SK-N-SH (cell line): Measurements from ENCODE around the gene C17orf50. TPM values are rescaled to one million over a fixed set of nuclear protein-coding genes. Genes with fewer than 3 reads are reported as not detected.

Experiments used
- CTCF ChIA-PET: fragments of 300-600, 350-600 bp; formaldehyde crosslinking; extraction: SDS; loops from one replicate; lab custom pipeline; 2021; lab: Yijun Ruan, JAX
- POLR2A ChIA-PET: fragments of 350-600 bp; sonication (Branson Sonifier 250); formaldehyde crosslinking; extraction: SDS; loops from one replicate; lab custom pipeline; 2020; ENCODE audit warnings: antibody characterized with exemption, inconsistent platforms; lab: Yijun Ruan, JAX
- DNase-seq: peaks from one replicate; pipeline ENCODE4 v3.0.0; 2012
- H2AFZ ChIP-seq: fragments of 200-600 bp; sonication (generic); 2 replicates; pipeline ENCODE4 v1.8.1; 2016; ENCODE audit warnings: antibody characterized with exemption, mild to moderate bottlenecking, low read depth
- H3F3A ChIP-seq: fragments of 200-600 bp; sonication (generic); replicated peaks from 2 replicates; pipeline ENCODE3; 2016; ENCODE audit warnings: antibody characterized with exemption, mild to moderate bottlenecking; ENCODE audit not compliant: insufficient read depth
- H3K27ac ChIP-seq, 2 experiments: fragments of 200-500 bp in 1 of 2; fragments of 200-600 bp in 1 of 2; sonication (Bioruptor generic) in 1 of 2; sonication (generic), shearing (Covaris generic) in 1 of 2; 2 replicates each; pipeline versions ENCODE4 v1.5.1 to v1.6.1; 2014 to 2016; ENCODE audit warnings: low read depth in 2 of 2, inconsistent platforms in 1 of 2, low read length in 1 of 2, mild to moderate bottlenecking in 1 of 2, mixed read lengths in 1 of 2
- H3K27me3 ChIP-seq: fragments of 200-600 bp; sonication (generic), shearing (Covaris generic); 2 replicates; pipeline ENCODE4 v1.6.1; 2016; ENCODE audit warnings: mixed run types; ENCODE audit not compliant: insufficient read depth
- H3K36me3 ChIP-seq, 2 experiments: fragments of 200-500 bp in 1 of 2; fragments of 200-600 bp in 1 of 2; sonication (Bioruptor generic) in 1 of 2; sonication (generic) in 1 of 2; replicated peaks in 1 of 2; 2 replicates each; pipeline versions ENCODE3 to v1.5.1; 2014 to 2016; ENCODE audit warnings: low read length in 1 of 2, mild to moderate bottlenecking in 1 of 2; ENCODE audit not compliant: insufficient read depth in 2 of 2, control insufficient read depth in 1 of 2
- H3K4me1 ChIP-seq, 2 experiments: fragments of 200-500 bp in 1 of 2; fragments of 200-600 bp in 1 of 2; sonication (Bioruptor generic) in 1 of 2; sonication (generic), shearing (Covaris generic) in 1 of 2; 2 replicates each; pipeline versions ENCODE4 v1.5.1 to v1.6.1; 2014 to 2016; ENCODE audit warnings: low read depth in 1 of 2, low read length in 1 of 2, mixed run types in 1 of 2; ENCODE audit not compliant: insufficient read depth in 2 of 2, control insufficient read depth in 1 of 2
- H3K4me2 ChIP-seq: fragments of 200-600 bp; sonication (generic), shearing (Covaris generic); 2 replicates; pipeline ENCODE4 v1.6.1; 2017; ENCODE audit warnings: mixed run types
- H3K4me3 ChIP-seq, 2 experiments: fragments of 200-500 bp in 1 of 2; fragments of 200-600 bp in 1 of 2; sonication (Bioruptor generic) in 1 of 2; sonication (generic), shearing (Covaris generic) in 1 of 2; 2 replicates each; pipeline versions ENCODE4 v1.5.1 to v1.8.1; 2014 to 2016; ENCODE audit warnings: low read depth in 2 of 2, inconsistent platforms in 1 of 2, low read length in 1 of 2, mild to moderate bottlenecking in 1 of 2, mixed read lengths in 1 of 2, moderate library complexity in 1 of 2
- H3K79me2 ChIP-seq: fragments of 200-600 bp; sonication (generic); 2 replicates; pipeline ENCODE4 v1.8.1; 2017; ENCODE audit warnings: mild to moderate bottlenecking; ENCODE audit not compliant: insufficient read depth
- H3K9ac ChIP-seq: fragments of 200-600 bp; sonication (generic); 2 replicates; pipeline ENCODE4 v1.6.1; 2017; ENCODE audit warnings: mixed run types
- H3K9me2 ChIP-seq: fragments of 200-600 bp; sonication (generic); 2 replicates; pipeline ENCODE4 v1.6.1; 2017; ENCODE audit warnings: mixed run types
- H3K9me3 ChIP-seq: fragments of 200-600 bp; sonication (generic); 2 replicates; pipeline ENCODE4 v1.6.1; 2017; ENCODE audit warnings: mixed run types, mild to moderate bottlenecking, moderate library complexity
- H4K20me1 ChIP-seq: fragments of 200-600 bp; sonication (generic); 2 replicates; pipeline ENCODE4 v1.6.1; 2017; ENCODE audit warnings: mild to moderate bottlenecking, mixed run types; ENCODE audit not compliant: insufficient read depth
- ELF1 ChIP-seq: IDR thresholded peaks from 2 replicates; pipeline ENCODE4 v1.4.0; 2012
- FOSL2 ChIP-seq: IDR thresholded peaks from 2 replicates; pipeline ENCODE4 v1.4.0; 2012; ENCODE audit warnings: low read depth, mild to moderate bottlenecking, moderate library complexity, borderline replicate concordance
- FOXM1 ChIP-seq: IDR thresholded peaks from 2 replicates; pipeline ENCODE4 v1.4.0; 2012; ENCODE audit warnings: low read depth, mild to moderate bottlenecking
- GABPA ChIP-seq: IDR thresholded peaks from 2 replicates; pipeline ENCODE4 v1.4.0; 2012; ENCODE audit warnings: low read depth, mild to moderate bottlenecking
- MEF2A ChIP-seq: IDR thresholded peaks from 2 replicates; pipeline ENCODE4 v1.4.0; 2012; ENCODE audit warnings: low read depth, borderline replicate concordance
- NFIC ChIP-seq: IDR thresholded peaks from 2 replicates; pipeline ENCODE4 v1.4.0; 2012; ENCODE audit warnings: borderline replicate concordance
- NRF1 ChIP-seq: IDR thresholded peaks from 2 replicates; pipeline ENCODE4 v1.6.1; 2012; ENCODE audit warnings: low read depth, mild to moderate bottlenecking, low read length
- PBX3 ChIP-seq: IDR thresholded peaks from 2 replicates; pipeline ENCODE4; 2012
- POLR2AphosphoS5 ChIP-seq: IDR thresholded peaks from 2 replicates; pipeline ENCODE4 v1.6.1; 2012; ENCODE audit warnings: low read depth, low read length
- RAD21 ChIP-seq: IDR thresholded peaks from 2 replicates; pipeline ENCODE4 v1.6.1; 2012; ENCODE audit warnings: mild to moderate bottlenecking, low read length
- RCOR1 ChIP-seq: fragments of 150-350 bp; IDR thresholded peaks from 2 replicates; pipeline ENCODE4 v1.6.1; 2017; ENCODE audit warnings: antibody characterized with exemption, low read length
- RXRA ChIP-seq: IDR thresholded peaks from 2 replicates; pipeline ENCODE4 v1.4.0; 2012; ENCODE audit warnings: low read depth, mild to moderate bottlenecking, borderline replicate concordance
- SIN3A ChIP-seq: IDR thresholded peaks from 2 replicates; pipeline ENCODE4 v1.6.1; 2012; ENCODE audit warnings: low read depth, mild to moderate bottlenecking, low read length, moderate library complexity, borderline replicate concordance
- TAF1 ChIP-seq: IDR thresholded peaks from 2 replicates; pipeline ENCODE4 v1.6.1; 2012; ENCODE audit warnings: low read depth, mild to moderate bottlenecking, low read length, moderate library complexity, borderline replicate concordance
- TCF12 ChIP-seq: IDR thresholded peaks from 2 replicates; pipeline ENCODE4 v1.4.0; 2012
- USF1 ChIP-seq: IDR thresholded peaks from 2 replicates; pipeline ENCODE4 v1.4.0; 2012; ENCODE audit warnings: low read depth, borderline replicate concordance
- USF2 ChIP-seq: fragments of 150-350 bp; IDR thresholded peaks from 2 replicates; pipeline ENCODE4 v1.6.1; 2017; ENCODE audit warnings: antibody characterized with exemption, low read length, low read depth, borderline replicate concordance
- YY1 ChIP-seq: IDR thresholded peaks from 2 replicates; pipeline ENCODE4 v1.4.0; 2012; ENCODE audit warnings: low read depth, mild to moderate bottlenecking
- WGBS: methylation state at CpG from one replicate; pipeline ENCODE4 v1.1.6; 2017; ENCODE audit warnings: low lambda C conversion rate; 5-methylcytosine and 5-hydroxymethylcytosine counted together
- polyA plus RNA-seq, 3 experiments: library from polyadenylated mRNA; depleted of rRNA; stranded (reverse); fragments of >200 nt; gene quantifications; 2 replicates each; pipeline ENCODE4 v1.2.3, GENCODE V29; 2012

The C17orf50 gene
- polyA plus RNA-seq, 1 of the 3 experiments (the other 2 are of a cell fraction) = 0.05 TPM

DNA sequence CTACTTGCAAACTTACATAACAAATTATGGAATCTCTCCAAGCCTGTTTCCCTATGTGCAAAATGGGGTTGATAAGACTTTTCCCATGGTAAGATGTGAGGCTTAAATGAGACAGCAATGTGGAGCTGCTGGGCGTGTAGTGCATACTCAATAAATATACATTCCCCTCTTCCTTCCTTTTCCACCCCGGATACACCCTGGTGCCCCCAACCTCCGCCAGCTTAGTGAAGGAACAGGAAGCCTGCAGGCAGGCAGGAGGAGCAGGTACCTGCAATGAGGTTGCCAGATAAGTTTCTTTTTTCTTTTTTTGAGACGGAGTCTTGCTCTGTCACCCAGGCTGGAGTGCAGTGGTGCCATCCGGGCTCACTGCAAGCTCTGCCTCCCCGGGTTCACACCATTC is 14.9 kb downstream of the C17orf50 start:
- no peaks in the 10 kb centered on the region for H3F3A ChIP-seq
- no peaks in the 10 kb centered on the region for H3K79me2 ChIP-seq
- peaks cover 1% of the 10 kb centered on the region; the same call in 1 of the 2 replicates for H3K27me3 ChIP-seq
- WGBS = 80% methylated on average over 6 of the region's 6 CpGs
- no peak overlapping the region for H3K4me3 ChIP-seq
- ChIA-PET POLR2A (interaction anchor here (0.6 to 1.7 kb wide), 3 partner anchors 11 to 33 kb away, joined by 4 to 7 read pairs (median 7); partner anchors contain the start of gene TAF15), CTCF (interaction anchor here (2.3 to 31.2 kb wide), 3 partner anchors 10 to 32 kb away, joined by 11 to 809 read pairs (median 203); partner anchors contain the start of gene TAF15)
- H3K9ac ChIP-seq = no peak overlapping the region
- no peak for DNase-seq
- H3K9me3 ChIP-seq = no peaks in the 10 kb centered on the region
- TF ChIP-seq FOSL2 (no peak), NRF1 (no peak), POLR2AphosphoS5 (no peak), SIN3A (no peak), NFIC (no peak), RCOR1 (no peak), USF2 (no peak), MEF2A (no peak), PBX3 (no peak), RAD21 (no peak), USF1 (no peak), TCF12 (no peak), ELF1 (no peak), TAF1 (no peak), YY1 (no peak), FOXM1 (no peak), RXRA (no peak), GABPA (no peak)
- TF ChIP-seq, all 33 proteins: peak for 0
- H4K20me1 ChIP-seq = no peaks in the 10 kb centered on the region
- peaks cover 0 to 26% of the 10 kb centered on the region in 2 experiments; a peak in 1 of 4 replicates for H3K4me1 ChIP-seq
- H3K9me2 ChIP-seq = no peaks in the 10 kb centered on the region
- H2AFZ ChIP-seq = no peak overlapping the region
- peak overlapping the region in 1 of 2 experiments; percentile 80; a peak in 2 of 4 replicates for H3K27ac ChIP-seq
- no peak overlapping the region for H3K4me2 ChIP-seq
- H3K36me3 ChIP-seq = no peaks in the 10 kb centered on the region
